ENCODE measurements around the gene BANK1. TPM values are rescaled to one million over a fixed set of nuclear protein-coding genes. Genes with fewer than 3 reads are reported as not detected.

BANK1 gene
- total and polyA plus RNA-seq, 2 of the 8 experiments (the other 6 are each of a cell fraction or from before 2014, with no cell fraction given), result 0.59 to 0.93 TPM

DNA sequence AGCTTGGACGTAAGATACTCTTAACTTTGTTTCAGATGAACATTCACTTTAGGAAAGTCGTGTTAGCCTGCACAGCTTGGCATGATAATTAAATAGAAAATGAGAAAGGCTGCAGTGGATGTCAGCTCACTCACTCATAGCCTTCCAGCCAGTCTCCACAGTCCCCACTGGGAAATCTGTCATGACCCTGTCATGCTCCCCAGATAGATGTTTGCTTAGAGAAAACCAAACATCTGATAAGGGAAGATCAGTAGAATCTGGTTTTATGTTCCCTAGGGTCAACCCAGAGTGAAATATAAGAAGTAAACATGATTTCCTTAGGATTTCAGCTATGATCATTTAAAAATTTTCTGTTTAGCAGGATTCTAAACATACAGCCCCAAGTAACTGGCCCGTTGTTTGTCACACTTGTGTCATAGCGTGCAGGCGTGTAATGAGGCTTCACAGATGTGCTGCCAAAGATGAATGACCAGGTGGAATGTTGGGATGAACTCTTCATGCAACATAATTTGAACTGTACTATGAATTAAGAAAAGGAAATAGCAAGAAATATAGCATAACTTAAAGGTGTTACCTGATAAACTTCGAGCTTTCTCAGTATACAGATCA lies 180.1 kb downstream of the BANK1 start:
- Histone ChIP-seq H4K8ac (ENCODE audit: extremely low read depth, insufficient read depth, low read length) (no peak overlapping the region), H3K23ac (ENCODE audit: insufficient read length) (no peak overlapping the region), H3K4ac (replicated peaks; ENCODE audit: insufficient read length, low read depth, low read length) (no peak overlapping the region), H2AK5ac (ENCODE audit: low read depth, low read length) (no peak overlapping the region), H3K23me2 (ENCODE audit: low read depth, low read length) (no peaks in the 10 kb centered on the region), H2BK20ac (ENCODE audit: low read length) (no peak overlapping the region), H3K4me3 (ENCODE audit: extremely low read depth in 1 of 4, insufficient read depth in 2 of 4, low read depth in 3 of 4, low read length in 4 of 4) (no peak overlapping the region), H3K14ac (ENCODE audit: insufficient read length) (no peak overlapping the region), H3K4me1 (replicated peaks in 1 of 4; ENCODE audit: control insufficient read depth in 3 of 4, insufficient read depth in 4 of 4, low read length in 3 of 4) (no peaks in the 10 kb centered on the region), H3K56ac (replicated peaks; ENCODE audit: insufficient read length, low read depth, low read length) (no peak overlapping the region), H3K36me3 (ENCODE audit: control insufficient read depth in 2 of 4, insufficient read depth in 4 of 4, low read length in 3 of 4) (no peaks in the 10 kb centered on the region), H4K5ac (ENCODE audit: insufficient read length, low read depth, low read length) (no peak overlapping the region), H3K27me3 (replicated peaks in 1 of 4; ENCODE audit: control insufficient read depth in 3 of 4, extremely low read depth in 1 of 4, insufficient read depth in 3 of 4, low read length in 3 of 4) (peaks cover 0 to 1% (median 0%) of the 10 kb centered on the region in 4 experiments; a peak in 1 of 7 replicates), H3K4me2 (ENCODE audit: insufficient read depth in 1 of 2, low read depth in 2 of 2, low read length in 2 of 2) (no peak overlapping the region), H3K9me3 (ENCODE audit: insufficient read depth in 2 of 2, low read depth in 1 of 2, low read length in 1 of 2) (no peaks in the 10 kb centered on the region), H3K18ac (ENCODE audit: extremely low read depth, low read length) (no peak overlapping the region), H3K79me1 (ENCODE audit: low read depth, low read length) (no peaks in the 10 kb centered on the region), H3K9ac (replicated peaks in 1 of 4; ENCODE audit: extremely low read depth in 1 of 4, low read depth in 3 of 4, low read length in 3 of 4) (no peak overlapping the region), H2BK15ac (ENCODE audit: low read length) (no peak overlapping the region), H2AFZ (ENCODE audit: low read length) (no peak overlapping the region), H2BK120ac (replicated peaks; ENCODE audit: low read depth, low read length) (no peak overlapping the region), H3K79me2 (ENCODE audit: control insufficient read depth in 1 of 2, insufficient read depth in 2 of 2, low read length in 2 of 2) (no peaks in the 10 kb centered on the region), H2BK12ac (ENCODE audit: low read depth, low read length) (no peak overlapping the region), H3K27ac (ENCODE audit: low read depth, low read length) (no peak overlapping the region), H2BK5ac (ENCODE audit: low read depth, low read length) (no peak overlapping the region), H4K20me1 (replicated peaks in 1 of 2; ENCODE audit: control insufficient read depth in 1 of 2, insufficient read depth in 2 of 2, low read length in 2 of 2) (no peaks in the 10 kb centered on the region), H4K91ac (replicated peaks; ENCODE audit: insufficient read length, low read length) (no peak overlapping the region)
- CTCF ChIA-PET (ENCODE audit: partially characterized antibody), result no interaction called here
- 90% methylated on average over 6 of the region's 6 CpGs; no CpG with 5 or more reads in 1 of the 2 experiments for WGBS, 2 experiments (ENCODE audit: extremely low coverage in 1 of 2, insufficient coverage in 1 of 2, insufficient read length in 1 of 2, insufficient replicate concordance in 2 of 2, low coverage in 1 of 2, low lambda C conversion rate in 2 of 2, missing lambda C conversion rate in 1 of 2)
- DNase-seq (ENCODE audit: low read depth in 1 of 2, low spot score in 2 of 2) (no peak), FAIRE-seq (no peak)
- POLR2A ChIA-PET (ENCODE audit: partially characterized antibody), result no interaction called here
- TF ChIP-seq, protein P1, sequence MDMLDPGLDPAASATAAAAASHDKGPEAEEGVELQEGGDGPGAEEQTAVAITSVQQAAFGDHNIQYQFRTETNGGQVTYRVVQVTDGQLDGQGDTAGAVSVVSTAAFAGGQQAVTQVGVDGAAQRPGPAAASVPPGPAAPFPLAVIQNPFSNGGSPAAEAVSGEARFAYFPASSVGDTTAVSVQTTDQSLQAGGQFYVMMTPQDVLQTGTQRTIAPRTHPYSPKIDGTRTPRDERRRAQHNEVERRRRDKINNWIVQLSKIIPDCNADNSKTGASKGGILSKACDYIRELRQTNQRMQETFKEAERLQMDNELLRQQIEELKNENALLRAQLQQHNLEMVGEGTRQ (IDR thresholded peaks at IDR 0.05; ENCODE audit: low read length), result no peak
- TF ChIP-seq HDAC2 (IDR thresholded peaks at IDR 0.05; ENCODE audit: borderline replicate concordance in 1 of 2, low read depth in 2 of 2, low read length in 2 of 2) (no peak), POLR2A (IDR thresholded peaks at IDR 0.05; ENCODE audit: control extremely low read depth in 1 of 2, low read depth in 2 of 2, low read length in 2 of 2) (no peak), ASH2L (IDR thresholded peaks at IDR 0.05; ENCODE audit: low read length) (no peak), RNF2 (IDR thresholded peaks at IDR 0.05; ENCODE audit: borderline replicate concordance, low read depth, low read length, missing control alignments, poor library complexity, severe bottlenecking) (no peak), CBX5 (IDR thresholded peaks at IDR 0.05; ENCODE audit: low read depth, low read length) (no peak), RAD21 (IDR thresholded peaks at IDR 0.05 in 1 of 2, conservative IDR thresholded peaks at IDR 0.05 in 1 of 2; ENCODE audit: low read depth in 2 of 2, low read length in 2 of 2) (no peak), TCF12 (IDR thresholded peaks at IDR 0.05; ENCODE audit: low read depth, low read length) (no peak), SRF (IDR thresholded peaks at IDR 0.05; ENCODE audit: low read depth, low read length) (no peak), KDM1A (IDR thresholded peaks at IDR 0.05; ENCODE audit: borderline replicate concordance, low read length) (no peak)
- TF ChIP-seq, protein P2, sequence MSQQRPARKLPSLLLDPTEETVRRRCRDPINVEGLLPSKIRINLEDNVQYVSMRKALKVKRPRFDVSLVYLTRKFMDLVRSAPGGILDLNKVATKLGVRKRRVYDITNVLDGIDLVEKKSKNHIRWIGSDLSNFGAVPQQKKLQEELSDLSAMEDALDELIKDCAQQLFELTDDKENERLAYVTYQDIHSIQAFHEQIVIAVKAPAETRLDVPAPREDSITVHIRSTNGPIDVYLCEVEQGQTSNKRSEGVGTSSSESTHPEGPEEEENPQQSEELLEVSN (IDR thresholded peaks at IDR 0.05), result no peak
